GM18868 (cell line): ENCODE data around the gene TBCA.

Experiments
- ATAC-seq: cut with Tn5 transposase; IDR thresholded peaks from one replicate; pipeline ENCODE4 v1.9.1; 2021; ENCODE audit warnings: mild to moderate bottlenecking, moderate library complexity; ENCODE audit not compliant: unreplicated experiment

The TBCA gene, protein sequence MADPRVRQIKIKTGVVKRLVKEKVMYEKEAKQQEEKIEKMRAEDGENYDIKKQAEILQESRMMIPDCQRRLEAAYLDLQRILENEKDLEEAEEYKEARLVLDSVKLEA

DNA sequence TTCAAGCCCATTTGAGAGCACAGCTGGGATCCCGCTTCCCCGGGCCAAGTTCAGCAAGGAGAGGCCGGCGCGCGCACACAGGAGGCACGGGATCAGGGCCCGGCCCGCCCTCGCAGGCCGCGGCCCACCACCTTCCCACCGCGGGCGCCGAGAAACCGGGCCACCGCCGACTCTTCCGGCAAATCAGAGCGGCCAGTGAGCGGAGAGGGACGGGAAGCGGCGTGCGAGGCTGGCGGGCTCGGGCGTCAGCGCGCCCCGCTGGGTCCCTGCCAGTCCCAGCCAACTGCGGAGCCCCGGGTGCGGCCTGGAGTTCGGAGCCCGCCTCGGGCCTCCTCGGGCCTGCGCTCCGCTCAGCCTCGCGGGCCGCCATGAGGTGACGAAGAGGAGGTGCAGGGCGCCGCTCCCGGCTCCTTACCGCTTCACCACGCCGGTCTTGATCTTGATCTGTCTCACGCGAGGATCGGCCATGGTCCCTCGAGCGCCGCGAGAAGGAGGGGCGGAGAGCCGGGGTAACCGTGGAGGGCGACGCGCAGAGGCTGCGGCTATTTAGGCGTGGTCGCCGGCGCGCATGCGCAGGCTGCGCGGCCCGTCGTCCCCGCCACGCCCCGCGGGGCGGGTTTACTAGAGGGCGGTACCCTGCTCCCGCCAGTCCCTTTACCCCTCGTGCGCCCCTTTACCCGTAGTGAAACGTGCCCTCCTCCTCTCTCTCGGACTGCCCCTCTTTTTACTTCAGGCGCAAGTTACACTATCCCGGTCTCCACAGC lies at the start of gene TBCA:
Gene TBCA, minus strand, starts transcription at position 550 of the 764 bp plus-strand sequence. Its CDS starts 82 bp downstream, at position 468.
- ATAC-seq: peak; percentile 91

DNA sequence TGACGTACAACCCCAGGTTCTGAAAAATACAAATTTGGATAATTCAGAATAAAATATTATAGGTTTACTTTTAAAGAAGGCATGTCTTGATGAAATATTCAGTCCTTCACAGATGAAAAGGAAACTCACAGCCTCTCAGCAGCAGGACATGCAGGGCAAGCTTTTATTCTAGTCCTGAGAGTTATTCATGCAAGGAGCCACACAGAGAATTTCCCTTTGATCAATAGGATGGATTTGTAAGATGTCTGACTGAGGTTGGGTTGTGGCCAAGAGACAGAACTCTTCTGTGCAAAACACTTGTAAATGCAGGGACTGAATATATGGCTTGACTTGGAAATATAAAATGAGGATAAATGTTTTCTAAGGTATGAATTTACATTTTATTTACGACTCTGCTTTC lies 48.8 kb upstream of the TBCA start:
- ATAC-seq: no peak

DNA sequence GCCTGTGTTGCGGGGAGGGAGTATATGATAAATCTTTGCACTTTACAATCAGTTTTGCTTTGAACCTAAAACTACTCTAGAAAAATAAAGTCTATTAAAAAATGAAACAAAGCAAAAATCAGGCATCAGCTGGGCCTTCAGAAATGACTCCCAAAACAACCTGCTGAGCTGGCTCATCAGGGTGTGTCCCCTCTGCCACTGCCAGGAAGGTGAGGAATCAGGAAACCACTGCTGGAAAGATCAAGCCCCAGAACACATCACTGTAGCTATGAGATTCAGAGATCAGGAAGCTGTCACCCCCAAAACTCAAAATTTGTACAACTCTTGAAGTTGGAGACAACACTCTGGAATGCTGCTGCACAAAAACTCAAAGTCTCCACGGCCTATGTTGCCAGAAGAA lies 40.5 kb upstream of the TBCA start:
- no peak for ATAC-seq

DNA sequence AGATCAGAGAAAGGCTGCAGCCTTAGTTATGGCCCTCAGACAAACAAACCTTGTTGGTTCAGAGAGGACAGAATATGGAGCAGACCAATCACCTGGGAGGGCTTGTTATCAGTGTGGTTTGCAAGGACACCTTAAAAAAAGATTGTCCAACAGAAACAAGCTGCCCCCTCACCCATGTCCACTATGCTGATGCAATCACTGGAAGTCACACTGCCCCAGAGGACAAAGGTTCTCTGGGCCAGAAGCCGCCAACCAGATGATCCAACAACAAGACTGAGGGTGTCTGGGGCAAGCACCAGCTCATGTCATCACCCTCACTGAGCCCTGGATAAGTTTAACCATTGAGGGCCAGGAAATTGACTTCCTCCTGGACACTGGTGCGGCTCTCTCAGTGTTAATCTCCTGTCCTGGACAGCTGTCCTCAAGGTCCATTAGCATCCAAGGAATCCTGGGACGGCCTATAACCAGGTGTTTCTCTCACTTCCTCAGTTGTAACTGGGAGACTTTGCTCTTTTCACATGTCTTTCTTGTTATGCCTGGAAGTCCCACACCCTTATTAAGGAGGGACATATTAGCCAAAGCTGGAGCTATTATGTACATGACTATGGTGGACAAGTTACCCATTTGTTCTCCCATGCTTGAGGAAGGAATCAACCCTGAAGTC lies 36.9 kb upstream of the TBCA start:
- ATAC-seq: no peak

DNA sequence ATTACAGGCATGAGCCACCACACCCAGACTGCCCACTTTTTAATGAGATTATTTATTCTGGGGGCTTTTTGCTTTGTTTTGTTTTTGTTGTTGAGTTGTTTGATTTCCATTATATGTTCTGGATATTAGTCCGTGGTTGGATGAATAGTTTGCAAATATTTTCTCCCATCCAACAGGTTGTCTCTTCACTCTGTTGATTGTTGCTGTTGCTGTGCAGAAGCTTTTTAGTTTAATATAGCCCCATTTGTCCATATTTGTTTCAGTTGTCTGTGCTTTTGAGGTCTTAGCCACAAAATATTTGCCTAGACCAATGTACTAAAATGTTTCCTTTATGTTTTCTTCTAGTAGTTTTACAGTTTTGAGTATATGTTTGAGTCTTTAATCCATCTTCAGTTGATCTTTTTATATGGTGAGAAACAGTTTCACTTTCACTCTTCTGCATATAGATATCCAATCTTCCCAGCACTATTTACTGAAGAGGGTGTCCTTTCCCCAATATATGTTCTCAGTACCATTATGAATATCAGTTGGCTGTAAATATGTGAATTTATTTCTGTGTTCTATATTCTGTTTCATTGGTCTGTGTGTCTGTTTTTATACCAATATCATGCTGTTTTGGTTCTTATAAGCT lies 30.2 kb upstream of the TBCA start:
- ATAC-seq: no peak

DNA sequence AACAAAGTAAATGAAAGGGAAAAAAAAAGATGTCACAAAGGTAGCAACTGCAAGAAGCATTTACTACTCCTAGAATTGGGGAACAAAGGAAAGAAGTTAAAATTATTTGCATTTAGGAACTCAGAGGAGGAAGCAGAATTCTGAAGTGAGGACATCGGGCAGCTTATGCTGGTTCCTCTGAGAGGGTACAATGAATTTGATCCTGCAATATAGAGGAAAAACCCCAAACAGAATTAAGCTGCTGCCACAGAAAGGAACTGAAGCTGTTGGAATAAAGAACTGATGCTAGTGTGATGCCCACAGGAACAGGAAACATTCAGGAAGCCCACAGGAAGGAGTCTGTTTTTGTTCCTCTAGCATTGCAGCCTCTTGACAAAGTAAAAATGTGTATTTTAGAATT lies 22.3 kb upstream of the TBCA start:
- no peak for ATAC-seq

DNA sequence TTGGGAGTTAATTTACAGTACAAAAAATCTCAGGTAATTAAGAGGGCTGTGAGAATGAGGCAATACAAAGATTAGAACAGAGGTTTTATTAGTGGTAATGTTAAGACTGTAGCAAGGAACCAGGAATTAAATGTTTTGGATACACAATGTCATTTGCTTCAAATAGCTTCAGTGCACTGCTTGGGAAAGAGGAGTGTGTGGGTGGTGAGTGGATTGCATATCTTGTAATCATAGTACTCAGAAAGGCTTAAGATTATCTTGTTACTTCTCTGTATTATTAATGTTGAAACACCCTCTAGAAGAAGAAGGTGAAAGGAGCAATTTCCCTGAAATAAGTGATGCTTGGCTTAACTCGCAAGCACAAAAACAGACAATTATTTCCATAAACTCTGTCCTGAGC lies 21.0 kb upstream of the TBCA start:
- ATAC-seq: no peak

DNA sequence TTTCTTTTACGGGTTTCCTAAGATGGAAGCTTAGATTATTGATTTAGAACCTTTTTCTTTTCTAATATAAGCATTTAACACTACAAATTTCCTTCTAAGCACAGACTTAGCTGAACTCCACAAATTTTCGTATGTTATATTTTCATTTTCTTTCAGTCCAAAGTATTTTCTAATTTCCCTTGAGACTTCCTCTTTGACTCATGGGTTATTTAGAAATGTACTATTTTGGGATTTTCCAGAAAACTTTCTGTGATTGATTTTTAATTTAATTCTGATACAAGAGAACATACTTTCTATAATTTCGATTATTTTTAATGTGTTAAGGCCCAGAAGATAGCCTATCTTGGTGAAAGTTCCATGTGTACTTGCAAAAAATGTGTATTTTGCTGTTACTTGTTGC lies 19.7 kb upstream of the TBCA start:
- no peak for ATAC-seq

DNA sequence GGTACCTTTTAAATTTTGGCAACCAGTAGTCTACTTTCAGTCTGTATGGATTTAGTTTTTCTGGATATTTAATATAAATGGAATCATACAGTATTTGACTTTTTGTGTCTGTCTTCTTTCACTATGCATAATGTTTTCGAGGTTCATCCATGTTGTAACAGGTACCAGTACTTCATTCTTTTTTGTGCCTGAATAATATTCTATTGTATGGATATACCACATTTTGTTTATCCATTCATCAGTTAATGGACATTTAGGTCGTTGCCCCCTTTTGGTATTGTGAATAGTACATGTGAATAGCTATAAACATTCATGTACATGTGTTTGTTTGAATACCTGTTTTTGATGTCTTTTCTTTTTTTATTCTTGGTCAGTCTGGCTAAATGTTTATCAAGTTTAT lies 19.1 kb upstream of the TBCA start:
- ATAC-seq: no peak

DNA sequence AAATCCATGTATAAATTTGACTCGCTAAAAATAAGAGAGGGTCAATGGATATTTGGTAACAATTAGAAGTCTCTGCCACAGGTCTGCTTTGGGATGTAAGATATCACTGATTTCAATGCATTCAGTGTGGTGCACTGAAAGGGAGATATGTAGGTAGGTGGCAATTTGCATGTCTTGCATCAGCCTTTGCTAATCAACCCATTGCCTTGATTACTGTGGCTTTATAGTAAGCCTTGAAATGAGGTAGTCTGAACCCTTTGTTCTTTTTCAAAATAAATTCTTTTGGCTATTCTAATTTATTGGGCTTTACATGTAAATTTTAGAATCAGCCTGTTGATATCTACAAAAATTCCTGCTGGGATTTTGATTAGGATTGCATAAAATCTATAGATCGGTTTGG lies 15.8 kb upstream of the TBCA start:
- no peak for ATAC-seq

DNA sequence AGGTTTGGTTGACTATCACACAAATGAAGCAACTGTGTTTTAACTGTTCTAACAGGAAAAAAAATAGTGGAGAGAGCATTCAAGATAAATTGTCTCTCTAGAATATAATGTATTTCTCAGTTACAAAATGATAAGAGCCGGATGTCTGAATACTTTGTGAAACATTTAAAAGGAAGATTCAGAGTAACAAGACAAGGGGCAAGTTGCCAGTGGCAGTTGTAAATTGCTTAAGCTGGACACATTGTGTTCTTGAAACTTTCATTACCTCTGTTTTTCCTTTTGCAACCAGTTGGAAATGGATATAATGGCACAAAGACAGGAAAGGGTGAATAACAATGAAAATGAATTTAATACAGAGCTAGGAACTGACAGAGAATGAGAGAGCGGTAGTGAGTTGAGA lies 15.2 kb upstream of the TBCA start:
- ATAC-seq: no peak

DNA sequence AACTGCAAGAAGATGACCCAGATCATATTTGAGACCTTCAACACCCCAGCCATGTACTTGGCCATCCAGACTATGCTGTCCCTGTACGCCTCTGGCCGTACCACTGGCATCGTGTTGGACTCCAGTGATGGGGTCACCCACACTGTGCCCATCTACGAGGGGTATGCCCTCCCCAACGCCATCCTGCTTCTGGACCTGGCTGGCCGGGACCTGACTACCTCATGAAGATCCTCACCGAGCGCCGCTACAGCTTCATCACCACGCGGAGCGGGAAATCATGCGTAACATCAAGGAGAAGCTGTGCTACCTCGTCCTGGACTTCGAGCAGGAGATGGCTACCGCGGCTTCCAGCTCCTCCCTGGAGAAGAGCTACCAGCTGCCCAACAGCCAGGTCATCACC lies 9.1 kb upstream of the TBCA start:
- no peak for ATAC-seq

DNA sequence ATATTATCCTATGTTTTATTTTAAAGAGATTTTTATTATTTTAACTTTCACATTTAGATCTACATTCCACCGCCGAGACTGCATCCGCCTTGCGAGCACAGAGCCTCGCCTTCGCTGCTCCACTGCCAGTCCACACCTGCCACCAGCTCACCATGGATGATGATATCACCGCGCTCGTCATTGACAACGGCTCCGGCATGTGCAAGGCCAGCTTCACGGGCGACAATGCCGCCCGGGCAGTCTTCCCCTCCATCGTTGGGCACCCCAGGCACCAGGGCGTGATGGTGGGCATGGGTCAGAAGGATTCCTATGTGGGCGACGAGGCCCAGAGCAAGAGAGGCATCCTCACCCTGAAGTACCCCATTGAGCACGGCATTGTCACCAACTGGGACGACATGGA lies 8.6 kb upstream of the TBCA start:
- ATAC-seq: no peak

DNA sequence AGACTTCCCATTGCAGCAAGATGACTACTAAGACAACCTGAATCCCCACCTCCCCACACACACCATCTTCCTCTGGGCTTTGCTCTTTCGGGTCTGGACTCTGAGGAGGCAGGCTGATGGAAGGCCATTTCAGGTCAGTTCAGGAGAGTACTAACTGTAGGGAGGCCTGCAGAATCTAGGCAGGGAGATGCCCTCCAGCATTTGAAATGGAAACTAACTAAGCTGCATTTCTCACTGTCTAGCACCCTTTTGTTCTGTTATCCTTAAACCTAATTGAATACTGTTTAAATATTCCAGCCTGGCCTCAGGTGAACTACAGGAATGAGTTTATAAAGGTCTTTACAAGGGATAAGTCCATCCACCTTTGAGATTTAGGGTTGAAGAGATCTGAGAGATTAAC lies 4.9 kb upstream of the TBCA start:
- ATAC-seq: no peak

DNA sequence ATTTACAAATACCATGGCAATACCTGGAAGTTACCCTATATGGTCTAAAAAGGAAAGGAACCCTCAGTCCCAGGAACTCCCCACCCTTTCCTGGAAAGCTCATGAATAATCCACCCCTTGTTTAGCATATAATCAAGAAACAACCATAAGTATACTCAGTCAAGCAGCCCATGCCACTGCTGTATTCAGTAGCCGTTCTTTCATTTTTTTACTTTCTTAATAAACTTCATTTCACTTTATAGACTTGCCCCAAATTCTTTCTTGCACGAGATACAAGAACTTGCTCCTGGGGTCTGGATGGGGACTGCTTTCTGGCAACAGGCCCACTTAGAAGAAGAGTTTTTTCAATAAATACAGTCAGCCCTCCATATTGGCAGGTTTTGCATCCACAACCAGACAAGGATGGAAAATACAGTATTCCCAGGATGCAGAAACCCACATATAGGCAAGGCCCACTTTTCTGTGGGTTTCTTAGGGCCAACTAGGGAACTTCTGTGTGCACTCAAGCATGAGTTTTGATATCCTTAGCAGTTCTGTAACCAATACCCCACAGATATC lies 2.8 kb upstream of the TBCA start:
- ATAC-seq: no peak

DNA sequence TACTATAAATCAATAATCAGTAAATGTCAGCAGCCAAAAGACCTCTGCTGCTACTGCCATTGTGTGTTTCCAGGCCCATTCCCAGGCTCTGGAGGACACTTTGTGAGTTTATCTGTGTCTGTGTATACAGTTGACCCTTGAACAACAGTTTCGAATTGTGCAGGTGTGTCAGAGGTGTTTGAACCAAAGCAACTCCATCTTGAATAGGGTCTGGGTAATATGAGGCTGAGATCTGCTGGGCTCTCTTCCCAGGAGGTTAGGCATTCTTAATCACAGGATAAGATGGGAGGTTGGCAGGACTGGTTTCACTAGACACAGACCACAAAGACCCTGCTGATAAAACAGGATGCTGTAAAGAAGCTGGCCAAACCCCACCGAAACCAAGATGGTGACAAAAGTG lies 2.3 kb upstream of the TBCA start:
- no peak for ATAC-seq

DNA sequence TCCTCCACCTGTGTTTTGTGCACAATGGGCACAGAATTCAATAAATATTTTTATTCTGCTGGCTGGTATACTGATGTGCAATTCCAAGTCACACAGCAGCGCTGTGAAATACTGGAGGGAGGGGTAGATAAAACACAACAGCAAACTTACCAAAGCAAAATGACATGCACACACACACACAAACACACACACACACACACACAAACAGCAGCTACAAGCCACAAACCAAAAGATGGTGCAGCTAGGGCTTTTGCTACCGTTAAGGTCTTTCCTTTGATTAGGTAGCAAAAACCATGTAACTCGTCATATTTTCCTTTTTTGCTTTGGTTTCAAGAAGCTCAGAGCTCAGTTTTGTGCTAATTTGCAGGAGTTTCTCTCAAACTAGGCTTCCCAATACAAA lies 1.8 kb upstream of the TBCA start:
- ATAC-seq: no peak

DNA sequence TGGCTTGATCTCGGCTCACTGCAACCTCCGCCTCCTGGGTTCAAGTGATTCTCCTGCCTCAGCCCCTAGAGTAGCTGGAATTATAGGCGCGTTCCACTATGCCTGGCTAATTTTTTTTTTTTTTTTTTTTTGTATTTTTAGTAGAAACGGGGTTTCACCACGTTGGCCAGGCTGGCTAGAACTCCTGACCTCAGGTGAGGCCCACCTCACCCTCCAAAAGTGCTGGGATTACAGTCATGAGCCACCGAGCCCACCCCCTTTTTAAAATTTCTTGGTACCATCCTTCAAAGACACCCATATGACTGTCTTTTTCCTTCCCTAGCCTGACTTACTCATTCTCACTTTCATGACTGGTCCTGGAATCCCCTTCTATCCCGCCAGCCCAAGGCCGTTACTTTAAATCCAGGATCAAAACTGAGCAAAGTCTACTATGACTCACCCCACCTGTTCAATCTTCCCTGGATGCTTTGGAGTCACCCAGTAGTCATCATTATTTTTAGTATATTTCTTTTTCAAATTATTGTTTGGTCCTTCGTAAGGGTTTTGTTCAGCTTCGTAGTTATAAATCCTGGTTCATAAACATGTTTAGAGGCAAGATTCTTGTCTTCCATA lies 1.2 kb upstream of the TBCA start:
- ATAC-seq: no peak

DNA sequence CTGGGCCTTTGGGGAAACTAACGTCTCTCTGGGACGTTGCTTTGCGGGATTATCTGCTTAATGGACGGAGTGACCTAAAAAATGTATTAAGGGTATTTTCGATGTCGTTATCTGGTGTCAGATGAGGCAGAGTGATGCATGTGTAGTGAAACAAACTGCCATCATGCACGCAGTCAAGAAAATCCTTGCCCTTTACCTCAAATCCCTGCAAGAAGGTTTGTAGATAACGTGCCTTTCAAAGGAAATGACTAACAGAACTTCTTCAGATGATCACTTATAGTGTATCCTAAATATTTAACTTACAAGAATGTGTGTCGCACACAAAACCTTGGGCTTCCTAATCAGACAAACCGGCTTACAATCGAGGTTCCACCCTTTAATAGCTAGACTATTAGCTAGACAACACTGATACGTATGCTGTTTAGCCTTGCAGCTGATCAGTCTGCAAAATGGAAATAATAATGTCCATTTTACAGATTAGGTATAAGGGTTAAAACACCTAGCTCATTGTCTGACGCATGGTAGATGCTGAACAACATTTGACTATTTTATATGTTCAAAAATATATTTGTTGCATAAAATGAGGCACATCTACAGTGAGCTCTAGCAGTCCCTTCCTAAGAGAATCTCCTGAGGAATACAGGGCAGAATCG lies 541 bp upstream of the TBCA start:
- ATAC-seq: no peak

DNA sequence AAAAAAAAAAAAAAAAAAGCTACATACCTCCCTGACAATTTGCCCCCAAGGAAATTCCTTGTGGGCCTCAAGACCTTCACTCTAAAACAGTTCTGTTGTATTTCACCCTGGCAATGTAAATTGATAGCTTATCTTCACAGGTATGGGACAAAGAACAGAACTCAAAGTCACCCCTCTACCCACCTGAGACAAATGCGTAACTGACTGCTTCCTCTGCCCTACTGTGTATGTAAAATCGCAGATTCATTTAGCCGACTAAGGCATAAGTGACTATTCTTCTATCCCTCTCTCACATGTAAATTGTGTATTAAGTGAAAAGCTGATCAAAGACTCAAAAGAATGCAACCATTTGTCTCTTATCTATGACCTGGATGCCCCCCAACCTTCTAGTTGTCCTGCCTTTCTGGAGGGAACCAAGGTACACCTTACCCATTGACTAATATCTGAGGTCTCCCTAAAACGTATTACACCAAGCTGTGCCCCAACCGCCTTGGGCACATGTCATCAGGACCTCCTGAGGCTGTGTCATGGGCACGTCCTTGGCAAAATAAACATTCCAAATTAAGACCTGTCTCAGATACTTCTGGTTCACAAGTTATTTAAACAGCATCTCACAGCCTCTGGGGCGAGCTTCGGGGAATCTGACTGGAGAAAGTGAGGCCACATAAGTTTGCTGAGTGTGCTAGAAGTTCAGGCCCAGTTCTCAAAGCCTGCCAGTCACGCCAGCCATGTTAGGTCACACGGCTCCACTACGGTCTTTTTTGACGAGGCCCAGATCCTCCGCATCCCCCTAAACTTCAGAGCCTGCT lies 954 bp downstream of the TBCA start:
- ATAC-seq: peak; percentile 1
